Measurements from ENCODE around the gene PIK3C2G.

Gene PIK3C2G

GRCh38 chr12:18427520-18427919 lies 166.2 kb downstream of the PIK3C2G start:
- DNase-seq, result no peak

GRCh38 chr12:18428416-18428815 lies 167.1 kb downstream of the PIK3C2G start:
- no peak for DNase-seq

GRCh38 chr12:18429366-18429765 lies 168.0 kb downstream of the PIK3C2G start:
- DNase-seq, result no peak

- peak; percentile 16 for DNase-seq
Measured at GRCh38 chr12:18430425-18431048, 169.2 kb downstream of the PIK3C2G start.

GRCh38 chr12:18431771-18432170 lies 170.5 kb downstream of the PIK3C2G start:
- DNase-seq, result no peak

- no peak for DNase-seq
Measured at GRCh38 chr12:18432206-18432605, 170.9 kb downstream of the PIK3C2G start.

- DNase-seq, result no peak
Measured at GRCh38 chr12:18436170-18436569, 174.9 kb downstream of the PIK3C2G start.

GRCh38 chr12:18439541-18439940 lies 178.2 kb downstream of the PIK3C2G start:
- no peak for DNase-seq

- DNase-seq, result no peak
Measured at GRCh38 chr12:18443768-18444437, 182.6 kb downstream of the PIK3C2G start.

GRCh38 chr12:18446061-18446644 lies 184.8 kb downstream of the PIK3C2G start:
- DNase-seq, result no peak

GRCh38 chr12:18454330-18454729 lies 193.0 kb downstream of the PIK3C2G start:
- no peak for DNase-seq

GRCh38 chr12:18456344-18456743 lies 195.0 kb downstream of the PIK3C2G start:
- DNase-seq, result no peak

- DNase-seq, result no peak
Measured at GRCh38 chr12:18457362-18457761, 196.0 kb downstream of the PIK3C2G start.

GRCh38 chr12:18461758-18462157 lies 200.4 kb downstream of the PIK3C2G start:
- DNase-seq, result no peak

GRCh38 chr12:18462442-18462841 lies 201.1 kb downstream of the PIK3C2G start:
- DNase-seq, result no peak

GRCh38 chr12:18467620-18468245 lies 206.4 kb downstream of the PIK3C2G start:
- no peak for DNase-seq

- no peak for DNase-seq
Measured at GRCh38 chr12:18468246-18469075, 207.1 kb downstream of the PIK3C2G start.

GRCh38 chr12:18470251-18470650 lies 208.9 kb downstream of the PIK3C2G start:
- DNase-seq, result no peak

- no peak for DNase-seq
Measured at GRCh38 chr12:18472304-18472703, 211.0 kb downstream of the PIK3C2G start.

- no peak for DNase-seq
Measured at GRCh38 chr12:18472806-18473205, 211.5 kb downstream of the PIK3C2G start.

- no peak for DNase-seq
Measured at GRCh38 chr12:18476861-18477260, 215.5 kb downstream of the PIK3C2G start.

- DNase-seq, result no peak
Measured at GRCh38 chr12:18479256-18479655, 217.9 kb downstream of the PIK3C2G start.

GRCh38 chr12:18482601-18483120 lies 221.3 kb downstream of the PIK3C2G start:
- DNase-seq, result no peak

Measured in inflammatory macrophage treated with lipopolysaccharide for 4 hours (primary cell).